HepG2 (cell line): Measurements from ENCODE around the gene UPB1. TPM values are rescaled to one million over a fixed set of nuclear protein-coding genes. Genes with fewer than 3 reads are reported as not detected.

Experiments used
- ATAC-seq: fragments of 200-7000 bp; cut with Tn5 transposase; 3 replicates; pipeline ENCODE4 v1.9.1; 2020; ENCODE audit warnings: mild to moderate bottlenecking, moderate library complexity
- BruUV-seq: library from RNA; stranded (reverse); fragments of 400-500 nt; replicated peaks from 2 replicates; lab custom pipeline; 2021; lab: Mats Ljungman, UMichigan
- CTCF ChIA-PET: fragments of 300-600 bp; formaldehyde crosslinking; extraction: SDS; loops from one replicate; lab custom pipeline; 2021; ENCODE audit warnings: low total read pairs, inconsistent platforms, low intra/inter-chr PET ratio; lab: Yijun Ruan, JAX
- POLR2A ChIA-PET: fragments of 350-600 bp; sonication (Branson Sonifier 250); formaldehyde crosslinking; loops from one replicate; lab custom pipeline; 2020; ENCODE audit warnings: antibody characterized with exemption, inconsistent platforms; lab: Yijun Ruan, JAX
- DNase-seq: peaks from one replicate; pipeline ENCODE4 v3.0.0-alpha.2; 2015; ENCODE audit warnings: low spot score
- FAIRE-seq: peaks from 3 replicates; lab custom pipeline; 2011; peaks lifted over from hg19 to GRCh38; lab: Jason Lieb, UNC
- H2AFZ ChIP-seq: one replicate; pipeline ENCODE4 v1.6.1; 2011; ENCODE audit warnings: low read length, inconsistent platforms
- H3K27ac ChIP-seq: fragments of 300-600 bp; 3 replicates; pipeline ENCODE4 v1.8.0; 2011; ENCODE audit warnings: mixed run types, mild to moderate bottlenecking, mixed read lengths, low read length, inconsistent platforms; ENCODE audit not compliant: insufficient read depth; ENCODE audit errors: extremely low read length
- H3K27me3 ChIP-seq, 2 experiments: fragments of 200-600 bp in 1 of 2; 2 replicates in 1 of 2; 3 replicates in 1 of 2; pipeline versions ENCODE4 v1.6.0 to v1.8.0; 2011; ENCODE audit warnings: low read length in 2 of 2, mild to moderate bottlenecking in 2 of 2, moderate library complexity in 2 of 2, inconsistent platforms in 1 of 2; ENCODE audit not compliant: insufficient read depth in 2 of 2, control insufficient read depth in 1 of 2
- H3K36me3 ChIP-seq, 2 experiments: fragments of 200-600 bp in 1 of 2; replicated peaks in 1 of 2; 2 replicates in 1 of 2; 3 replicates in 1 of 2; pipeline versions ENCODE4 v1.5.1 to v1.8.0; 2011; ENCODE audit warnings: low read length in 2 of 2, inconsistent platforms in 1 of 2; ENCODE audit not compliant: insufficient read depth in 2 of 2, control insufficient read depth in 1 of 2
- H3K4me1 ChIP-seq: 2 replicates; pipeline ENCODE4 v1.5.1; 2012; ENCODE audit warnings: low read length, inconsistent platforms; ENCODE audit not compliant: insufficient read depth
- H3K4me2 ChIP-seq: 2 replicates; pipeline ENCODE4 v1.6.0; 2011; ENCODE audit warnings: low read depth, low read length, inconsistent platforms
- H3K4me3 ChIP-seq, 3 experiments: fragments of 200-600 bp in 1 of 3; sonication (generic), shearing (Covaris generic) in 1 of 3; replicated peaks in 1 of 3; 2 replicates each; pipeline ENCODE4 v1.5.1; 2011 to 2016; ENCODE audit warnings: low read length in 3 of 3, inconsistent platforms in 2 of 3, low read depth in 2 of 3, mild to moderate bottlenecking in 2 of 3, control low read depth in 1 of 3, mixed read lengths in 1 of 3; ENCODE audit not compliant: insufficient read depth in 1 of 3
- H3K79me2 ChIP-seq: one replicate; pipeline ENCODE4 v1.6.1; 2011; ENCODE audit warnings: low read length, inconsistent platforms; ENCODE audit not compliant: insufficient read depth
- H3K9ac ChIP-seq: 2 replicates; pipeline ENCODE4 v1.6.0; 2011; ENCODE audit warnings: mild to moderate bottlenecking, low read depth, low read length, inconsistent platforms; ENCODE audit not compliant: insufficient read depth
- H3K9me3 ChIP-seq: 2 replicates; pipeline ENCODE4 v1.5.1; 2012; ENCODE audit warnings: mild to moderate bottlenecking, low read length
- H4K20me1 ChIP-seq: 2 replicates; pipeline ENCODE4 v1.6.0; 2011; ENCODE audit warnings: inconsistent platforms, mild to moderate bottlenecking, low read length, moderate library complexity; ENCODE audit not compliant: insufficient read depth
- CSRNP1 ChIP-seq: sonication (generic); formaldehyde crosslinking; IDR thresholded peaks from 2 replicates; pipeline ENCODE4 v1.8.1; 2023; ENCODE audit warnings: mild to moderate bottlenecking, missing genetic modification reagents
- EZH2 ChIP-seq: conservative IDR thresholded peaks from 2 replicates; pipeline ENCODE4 v1.6.1; 2012; ENCODE audit warnings: mild to moderate bottlenecking, low read depth, low read length, moderate library complexity
- FOXC1 ChIP-seq: sonication (generic); formaldehyde crosslinking; IDR thresholded peaks from 2 replicates; pipeline ENCODE4 v1.8.0; 2022; ENCODE audit warnings: mild to moderate bottlenecking, missing genetic modification reagents, borderline replicate concordance
- HNRNPLL ChIP-seq: fragments of 200-400 bp; formaldehyde crosslinking; IDR thresholded peaks from 2 replicates; pipeline ENCODE4 v1.6.1; 2017; ENCODE audit warnings: mild to moderate bottlenecking, low read depth, low read length; ENCODE audit not compliant: poor library complexity, severe bottlenecking
- MLLT10 ChIP-seq: sonication (generic); formaldehyde crosslinking; IDR thresholded peaks from 2 replicates; pipeline ENCODE4 v1.4.0; 2020; ENCODE audit warnings: missing genetic modification reagents
- MTA3 ChIP-seq: sonication (generic); formaldehyde crosslinking; IDR thresholded peaks from 2 replicates; pipeline ENCODE4 v1.4.0; 2020; ENCODE audit warnings: missing genetic modification reagents
- NFRKB ChIP-seq: fragments of 450-650 bp; IDR thresholded peaks from 2 replicates; pipeline ENCODE4 v1.6.1; 2017
- PAXIP1 ChIP-seq: sonication (generic); formaldehyde crosslinking; conservative IDR thresholded peaks from 2 replicates; pipeline ENCODE4 v1.4.0; 2020; ENCODE audit warnings: mild to moderate bottlenecking, missing genetic modification reagents, moderate library complexity
- TBL1XR1 ChIP-seq: fragments of 150-350 bp; IDR thresholded peaks from 2 replicates; pipeline ENCODE4 v1.6.1; 2014; ENCODE audit warnings: borderline replicate concordance, low read length; ENCODE audit not compliant: partially characterized antibody
- TFAP4 ChIP-seq: sonication (generic); IDR thresholded peaks from 2 replicates; pipeline ENCODE4 v1.6.1; 2016; ENCODE audit warnings: low read depth, borderline replicate concordance
- ZBTB21 ChIP-seq: sonication (generic); formaldehyde crosslinking; IDR thresholded peaks from 2 replicates; pipeline ENCODE4 v1.4.0; 2020; ENCODE audit warnings: missing genetic modification reagents
- ZBTB25 ChIP-seq: IDR thresholded peaks from 2 replicates; pipeline ENCODE4 v1.6.1; 2018; ENCODE audit warnings: missing genetic modification reagents
- ZC3H4 ChIP-seq: sonication (generic); formaldehyde crosslinking; IDR thresholded peaks from 2 replicates; pipeline ENCODE4 v1.4.0; 2020; ENCODE audit warnings: missing genetic modification reagents, borderline replicate concordance
- ZNF121 ChIP-seq: sonication (generic); formaldehyde crosslinking; IDR thresholded peaks from 2 replicates; pipeline ENCODE4 v1.5.0; 2020; ENCODE audit warnings: mild to moderate bottlenecking, missing genetic modification reagents
- ZNF350 ChIP-seq: sonication (generic); formaldehyde crosslinking; IDR thresholded peaks from 2 replicates; pipeline ENCODE4 v1.4.0; 2020; ENCODE audit warnings: mild to moderate bottlenecking, low read depth, missing genetic modification reagents, borderline replicate concordance
- ZNF878 ChIP-seq: sonication (generic); formaldehyde crosslinking; IDR thresholded peaks from 2 replicates; pipeline ENCODE4 v1.8.1; 2023; ENCODE audit warnings: mild to moderate bottlenecking, missing genetic modification reagents, moderate library complexity
- WGBS: methylation state at CpG from one replicate; pipeline ENCODE4 v1.1.6; 2017; ENCODE audit warnings: low lambda C conversion rate; 5-methylcytosine and 5-hydroxymethylcytosine counted together
- in situ Hi-C: cut with HindIII; loops from 2 replicates; pipeline ENCODE4 v1.10.0; 2017; ENCODE audit warnings: low pct_unique_long_range_greater_than_20kb; ENCODE audit not compliant: extremely low pct_ligation_motif_present
- intact Hi-C: fragments of 100-400 bp; cut with micrococcal nuclease; formaldehyde crosslinking; loops from one replicate; pipeline ENCODE4 v1.10.0; 2022; ENCODE audit not compliant: unreplicated experiment
- polyA plus RNA-seq, 8 experiments: library from polyadenylated mRNA; depleted of rRNA in 3 of 8; stranded (reverse) in 7 of 8; unstranded in 1 of 8; fragments of >200 nt; fragmentation: Illumina TruSeq in 4 of 8; extraction: Trizol in 4 of 8; gene quantifications; 2 replicates each; pipeline versions ENCODE4 v1.2.1 to v1.2.3, GENCODE V29; 2011 to 2016; ENCODE audit warnings: low read depth in 4 of 8, missing spikeins in 1 of 8, mixed read lengths in 1 of 8; ENCODE audit not compliant: insufficient read depth in 1 of 8
- total RNA-seq, 5 experiments: library from RNA; depleted of rRNA; stranded (reverse); fragments of >200 nt; fragmentation: Illumina TruSeq; extraction: Trizol; gene quantifications; 2 replicates each; pipeline ENCODE4 v1.2.3, GENCODE V29; 2016; ENCODE audit warnings: low read depth in 1 of 5

The UPB1 gene
- total and polyA plus RNA-seq, 2 of the 13 experiments (the other 11 are each of a cell fraction or from before 2014, with no cell fraction given), result 0.38 to 1.2 TPM

- in situ Hi-C loops (no loop called here), intact Hi-C loops (loop anchor here (2.0 kb wide), 1 partner anchor 52 kb away; the partner anchor contains the start of gene GGT1)
- peaks cover 16 to 35% of the 10 kb centered on the region in 2 experiments for H3K36me3 ChIP-seq
- no peaks in the 10 kb centered on the region; a peak in 1 of 5 replicates for H3K27me3 ChIP-seq
- H3K9me3 ChIP-seq, result no peaks in the 10 kb centered on the region
- H3K79me2 ChIP-seq, result peaks cover 62% of the 10 kb centered on the region
- H2AFZ ChIP-seq, result no peak overlapping the region
- H3K9ac ChIP-seq, result peak overlapping the region; percentile 84
- no peak for ATAC-seq
- H3K4me3 ChIP-seq, result peak overlapping the region in 1 of 3 experiments; percentile 51; a peak in 2 of 6 replicates
- no peak for FAIRE-seq
- no peak for DNase-seq
- ChIA-PET POLR2A (interaction anchor here (0.7 to 9.3 kb wide), 16 partner anchors 9 to 52 kb away, joined by 3 to 138 read pairs (median 12); partner anchors contain the start of genes GGT1 and LRRC75B), CTCF (no interaction called here)
- peak overlapping the region; percentile 98 for H3K27ac ChIP-seq
- H4K20me1 ChIP-seq, result no peaks in the 10 kb centered on the region
- 49% methylated on average over 5 of the region's 6 CpGs for WGBS
- peak overlapping the region; percentile 92 for H3K4me2 ChIP-seq
- BruUV-seq, result no TSS peak
- H3K4me1 ChIP-seq, result peaks cover 75% of the 10 kb centered on the region
- TF ChIP-seq MLLT10 (CRISPR knock-in tag), result no peak
- no peak for TF ChIP-seq CSRNP1 (CRISPR knock-in tag)
- no peak for TF ChIP-seq MTA3
- TF ChIP-seq ZBTB25 (CRISPR knock-in tag), result no peak
- 0 out of 2 replicates have a peak, but pooled peaks have one; percentile 21 for TF ChIP-seq TFAP4
- no peak for TF ChIP-seq EZH2
- no peak for TF ChIP-seq PAXIP1
- TF ChIP-seq ZNF350 (CRISPR knock-in tag), result no peak
- no peak for TF ChIP-seq ZBTB21 (CRISPR knock-in tag)
- no peak for TF ChIP-seq ZNF121 (CRISPR knock-in tag)
- no peak for TF ChIP-seq TBL1XR1
- no peak for TF ChIP-seq ZNF878 (CRISPR knock-in tag)
- TF ChIP-seq FOXC1 (CRISPR knock-in tag), result no peak
- no peak for TF ChIP-seq HNRNPLL
- TF ChIP-seq ZC3H4, result peak; percentile 95
- no peak for TF ChIP-seq NFRKB
Measured at GRCh38 chr22:24550902-24551435, 55.8 kb downstream of the UPB1 start.
